LNCaP clone FGC (cell line): ENCODE measurements around the gene UQCC2.

Experiments
- DNase-seq: peaks from one replicate; pipeline ENCODE4 v3.0.0-alpha.2; 2011; ENCODE audit warnings: low read depth
- H3K4me3 ChIP-seq: 2 replicates; pipeline ENCODE4 v1.5.1; 2011; ENCODE audit warnings: mild to moderate bottlenecking, low read depth, low read length, control low read depth
- CTCF ChIP-seq: IDR thresholded peaks from 2 replicates; pipeline ENCODE4 v1.5.1; 2012; ENCODE audit warnings: mild to moderate bottlenecking; ENCODE audit not compliant: control insufficient read depth, insufficient read depth; ENCODE audit errors: extremely low read depth

The UQCC2 gene

GRCh38 chr6:33700391-33701050 is 11.0 kb downstream of the UQCC2 start:
- no peak overlapping the region for H3K4me3 ChIP-seq
- no peak for DNase-seq
- peak; percentile 69 for TF ChIP-seq CTCF

GRCh38 chr6:33699739-33700138 is 11.8 kb downstream of the UQCC2 start:
- TF ChIP-seq CTCF: no peak

GRCh38 chr6:33699131-33699530 is 12.4 kb downstream of the UQCC2 start:
- TF ChIP-seq CTCF: no peak
- no peak for DNase-seq
- no peak overlapping the region for H3K4me3 ChIP-seq

More at GRCh38 chr6:33699739-33700138, 11.8 kb downstream of the UQCC2 start:
- H3K4me3 ChIP-seq: no peak overlapping the region
- no peak for DNase-seq

GRCh38 chr6:33698494-33698893 is 13.0 kb downstream of the UQCC2 start:
- H3K4me3 ChIP-seq: no peak overlapping the region
- TF ChIP-seq CTCF: no peak
- no peak for DNase-seq

- DNase-seq: no peak
- no peak overlapping the region for H3K4me3 ChIP-seq
- TF ChIP-seq CTCF: no peak
These were observed 13.7 kb downstream of the UQCC2 start for GRCh38 chr6:33697845-33698244.

GRCh38 chr6:33696548-33697518 is 14.7 kb downstream of the UQCC2 start:
- H3K4me3 ChIP-seq: no peak overlapping the region

More at GRCh38 chr6:33696548-33697518, 14.7 kb downstream of the UQCC2 start:
- no peak for TF ChIP-seq CTCF
- DNase-seq: peak; percentile 72
